ENCODE measurements around the gene JPH3.
A peak's percentile ranks its signal among the peaks of the same experiment; 100 is the strongest.

The JPH3 gene

DNA sequence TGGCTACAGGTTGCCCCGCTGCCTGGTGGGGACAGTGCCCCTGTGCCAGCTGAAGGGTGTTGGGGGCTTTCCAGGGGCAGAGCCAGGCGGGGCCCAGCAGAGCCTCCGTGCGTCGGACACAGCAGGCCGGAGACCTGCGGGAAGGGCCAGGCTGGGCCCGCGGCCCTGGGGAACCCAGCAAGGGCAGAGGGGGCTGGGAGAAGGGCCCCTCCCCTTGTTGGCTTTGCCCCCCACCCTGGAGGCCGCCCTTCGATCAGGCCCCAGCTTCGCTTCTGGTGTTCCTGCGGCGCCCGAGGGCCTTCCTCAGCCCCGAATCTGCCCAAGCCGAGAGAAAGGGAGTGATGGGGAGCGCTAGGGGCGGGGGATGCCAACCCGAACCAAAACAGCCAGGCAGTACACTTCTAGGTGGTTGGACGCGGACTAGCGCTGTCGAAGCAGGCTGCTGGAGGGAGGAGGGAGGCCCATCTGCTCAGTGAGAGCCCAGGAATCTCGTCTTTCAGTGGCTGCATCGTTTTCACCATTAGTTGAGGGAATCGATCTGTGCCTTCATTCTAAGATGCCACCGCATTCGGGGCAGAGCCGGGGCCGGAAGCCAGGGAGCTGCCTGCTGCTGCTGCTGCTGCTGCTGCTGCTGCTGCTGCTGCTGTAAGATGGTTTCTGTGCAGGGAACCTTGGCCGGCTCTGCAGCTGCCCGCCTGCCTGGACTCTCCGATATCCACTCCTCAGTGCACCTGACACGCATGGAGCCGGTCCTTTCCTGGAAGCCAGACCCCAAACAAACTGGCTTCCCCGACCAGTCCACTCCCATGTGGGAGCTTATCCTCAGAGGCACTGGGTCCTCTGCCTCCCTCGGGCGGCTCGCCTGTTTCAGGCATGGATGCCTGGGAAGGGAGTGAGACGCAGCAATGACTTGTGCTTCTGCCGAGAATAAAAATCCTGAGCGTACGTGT is 1.7 kb downstream of the JPH3 start:
- H3K4me1 Mint-ChIP-seq: peaks cover 12% of the 10 kb centered on the region
- no peaks in the 10 kb centered on the region for H3K36me3 Mint-ChIP-seq
- no peak overlapping the region for H3K4me3 Mint-ChIP-seq
- ATAC-seq: no peak
- peaks cover 76% of the 10 kb centered on the region for H3K27me3 Mint-ChIP-seq
- H3K9me3 Mint-ChIP-seq: peaks cover 3% of the 10 kb centered on the region
- H3K27ac Mint-ChIP-seq: no peak overlapping the region

DNA sequence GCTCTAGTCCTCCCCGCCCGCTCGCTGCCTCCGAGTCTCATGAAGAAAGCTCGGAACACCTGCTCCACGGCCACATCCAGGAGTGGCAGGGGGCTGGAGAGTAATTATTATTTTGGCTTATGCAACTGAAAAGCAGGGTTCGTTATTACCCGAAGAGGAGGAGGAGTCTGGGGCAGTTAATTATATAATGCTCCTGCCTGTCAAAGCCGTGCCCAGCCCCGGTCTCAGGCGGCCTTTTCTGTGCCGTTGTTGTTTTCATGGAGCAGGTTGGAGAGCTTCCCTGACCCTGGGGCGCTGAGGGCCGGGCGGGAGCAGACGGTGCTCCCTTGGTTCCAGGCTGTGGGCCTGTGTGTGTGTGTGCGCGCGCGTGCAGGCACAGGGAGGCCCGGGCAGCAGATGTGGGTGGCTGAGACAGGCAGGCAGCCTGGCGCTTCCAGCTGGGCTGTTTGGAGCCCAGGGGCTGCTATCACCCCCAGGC is 2.4 kb downstream of the JPH3 start:
- Mint-ChIP-seq H3K27ac (no peak overlapping the region), H3K4me1 (peaks cover 12% of the 10 kb centered on the region), H3K4me3 (no peak overlapping the region), H3K27me3 (peaks cover 69% of the 10 kb centered on the region), H3K9me3 (no peaks in the 10 kb centered on the region), H3K36me3 (no peaks in the 10 kb centered on the region)
- ATAC-seq: no peak

DNA sequence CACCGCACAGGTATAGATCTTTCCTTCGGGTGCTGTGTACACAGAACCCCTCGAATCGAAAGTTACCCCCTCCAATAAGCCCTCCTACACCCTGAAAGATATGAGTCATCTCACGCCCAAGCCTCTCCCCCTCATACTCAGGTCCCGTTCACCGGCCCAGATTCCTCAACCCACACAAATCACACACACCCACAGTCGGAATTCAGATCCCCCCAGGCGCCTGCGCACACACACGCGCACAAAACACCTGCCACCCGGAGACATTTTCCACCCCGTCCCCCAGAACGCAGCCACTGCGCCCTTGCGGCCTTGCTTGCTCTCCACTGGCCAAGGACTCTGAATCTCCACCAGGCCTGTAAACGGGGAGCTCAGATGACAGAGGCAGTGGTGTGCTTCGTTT is 4.9 kb downstream of the JPH3 start:
- H3K27me3 Mint-ChIP-seq: peaks cover 58% of the 10 kb centered on the region
- H3K36me3 Mint-ChIP-seq: no peaks in the 10 kb centered on the region
- ATAC-seq: no peak
- no peaks in the 10 kb centered on the region for H3K9me3 Mint-ChIP-seq
- H3K4me1 Mint-ChIP-seq: peaks cover 12% of the 10 kb centered on the region
- H3K27ac Mint-ChIP-seq: no peak overlapping the region
- H3K4me3 Mint-ChIP-seq: no peak overlapping the region

DNA sequence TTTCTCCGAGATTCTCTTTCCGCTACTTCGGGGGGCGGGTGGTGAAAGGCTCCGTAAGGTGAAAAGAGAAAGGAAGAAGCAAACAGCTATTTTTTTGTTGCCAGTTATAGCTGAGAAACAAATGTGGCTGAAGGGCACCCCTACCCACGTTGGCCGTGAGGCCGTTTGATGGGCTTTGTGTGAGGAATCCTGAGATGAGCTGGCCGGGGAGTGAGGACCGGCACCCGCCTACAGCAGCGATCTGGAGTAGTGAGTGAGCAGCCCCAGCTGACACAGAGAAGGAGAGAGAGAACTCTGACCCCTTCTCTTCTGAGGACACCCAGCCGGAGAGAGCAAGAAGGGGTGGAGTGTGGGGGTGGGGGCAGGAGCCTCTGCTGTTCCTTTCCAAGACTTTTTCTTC is 5.6 kb downstream of the JPH3 start:
- peaks cover 56% of the 10 kb centered on the region for H3K27me3 Mint-ChIP-seq
- H3K9me3 Mint-ChIP-seq: no peaks in the 10 kb centered on the region
- no peak for ATAC-seq
- H3K4me1 Mint-ChIP-seq: peaks cover 11% of the 10 kb centered on the region
- H3K36me3 Mint-ChIP-seq: no peaks in the 10 kb centered on the region
- no peak overlapping the region for H3K4me3 Mint-ChIP-seq
- no peak overlapping the region for H3K27ac Mint-ChIP-seq

DNA sequence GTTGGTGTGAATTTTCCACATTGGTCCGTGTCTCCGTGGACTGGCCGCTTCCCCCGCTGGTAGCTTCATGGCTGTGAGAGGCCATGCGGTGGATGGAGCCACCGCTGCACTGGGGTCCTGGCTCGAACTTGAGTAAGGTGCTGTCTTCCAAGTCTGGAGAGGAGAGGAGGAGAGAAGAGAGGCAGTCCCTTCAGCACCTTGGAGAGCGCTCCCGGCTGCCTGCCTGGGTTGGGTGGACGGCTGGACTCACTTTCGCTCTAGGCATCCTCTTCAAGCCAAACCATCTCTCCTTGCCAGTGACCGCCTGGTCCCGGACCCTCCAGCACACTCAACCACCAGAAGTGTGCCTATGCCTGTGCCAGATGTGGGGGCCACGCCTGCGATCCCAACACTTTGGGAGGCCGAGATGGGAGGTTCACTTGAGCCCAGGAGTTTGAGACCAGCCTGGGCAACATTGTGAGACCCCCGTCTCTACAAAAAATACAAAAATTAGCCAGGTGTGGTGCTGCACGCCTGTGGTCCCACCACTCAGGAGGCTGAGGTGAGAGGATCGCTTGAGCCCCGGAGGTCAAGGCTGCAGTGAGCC is 6.2 kb downstream of the JPH3 start:
- H3K4me3 Mint-ChIP-seq: no peak overlapping the region
- H3K36me3 Mint-ChIP-seq: no peaks in the 10 kb centered on the region
- H3K9me3 Mint-ChIP-seq: no peaks in the 10 kb centered on the region
- peaks cover 6% of the 10 kb centered on the region for H3K4me1 Mint-ChIP-seq
- H3K27me3 Mint-ChIP-seq: peaks cover 50% of the 10 kb centered on the region
- no peak overlapping the region for H3K27ac Mint-ChIP-seq
- ATAC-seq: no peak

DNA sequence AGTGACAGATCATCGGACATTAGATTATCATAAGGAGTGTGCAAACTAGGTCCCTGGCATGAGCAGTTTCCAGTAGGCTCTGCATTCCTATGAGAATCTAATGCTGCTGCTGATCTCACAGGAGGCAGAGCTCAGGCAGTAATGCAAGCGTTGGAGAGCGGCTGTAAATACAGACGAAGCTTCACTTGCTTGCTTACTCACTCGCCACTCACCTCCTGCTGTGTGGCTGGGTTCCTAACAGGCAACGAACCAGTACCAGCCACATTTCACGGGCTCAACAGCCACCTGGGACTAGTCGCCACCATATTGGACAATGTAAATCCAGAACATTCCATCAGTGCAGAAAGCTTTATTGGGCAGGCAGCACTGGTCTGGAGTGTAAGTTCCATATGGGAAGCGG is 7.7 kb downstream of the JPH3 start:
- Mint-ChIP-seq H3K4me1 (no peaks in the 10 kb centered on the region), H3K36me3 (no peaks in the 10 kb centered on the region), H3K9me3 (no peaks in the 10 kb centered on the region), H3K27ac (no peak overlapping the region), H3K27me3 (peaks cover 37% of the 10 kb centered on the region), H3K4me3 (no peak overlapping the region)
- ATAC-seq: no peak

DNA sequence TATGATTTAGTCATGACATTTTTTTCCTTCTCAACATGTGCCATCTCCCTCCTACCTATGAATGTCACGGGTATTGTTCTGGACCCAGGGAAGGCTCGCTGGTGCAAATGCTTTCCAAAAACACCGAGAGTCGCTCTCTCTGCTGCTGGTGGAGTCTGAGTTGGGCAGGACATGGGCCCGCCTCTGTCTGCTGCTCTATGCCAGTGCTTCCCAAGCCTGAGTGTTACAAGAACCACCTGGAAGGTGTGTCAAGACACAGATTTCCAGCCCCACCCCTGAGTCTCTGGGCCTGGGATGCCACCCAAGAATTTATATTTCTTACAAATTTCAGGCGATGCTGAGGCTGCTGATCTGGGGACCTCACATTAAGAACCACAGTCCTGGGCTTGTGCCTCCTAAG is 9.1 kb downstream of the JPH3 start:
- no peaks in the 10 kb centered on the region for H3K36me3 Mint-ChIP-seq
- no peaks in the 10 kb centered on the region for H3K4me1 Mint-ChIP-seq
- H3K4me3 Mint-ChIP-seq: no peak overlapping the region
- no peaks in the 10 kb centered on the region for H3K9me3 Mint-ChIP-seq
- H3K27me3 Mint-ChIP-seq: peaks cover 35% of the 10 kb centered on the region
- no peak for ATAC-seq
- no peak overlapping the region for H3K27ac Mint-ChIP-seq

DNA sequence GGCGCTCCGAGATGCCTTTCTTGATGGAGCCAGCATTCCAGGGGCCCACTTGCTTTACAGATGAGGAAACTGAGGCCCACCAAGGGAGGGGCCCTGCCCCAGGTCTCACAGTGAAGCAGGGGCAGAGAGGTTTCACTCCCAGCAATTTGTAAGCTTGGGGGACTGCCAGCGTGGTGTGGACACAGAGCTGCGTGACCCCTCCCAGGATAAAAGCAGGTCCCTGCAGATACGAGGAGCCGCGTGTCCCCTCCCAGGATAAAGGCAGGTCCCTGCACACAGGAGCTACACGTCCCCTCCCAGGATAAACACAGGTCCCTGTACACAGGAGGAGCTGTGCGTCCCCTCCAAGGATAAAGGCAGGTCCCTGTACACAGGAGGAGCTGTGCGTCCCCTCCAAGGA is 11.7 kb downstream of the JPH3 start:
- Mint-ChIP-seq H3K4me1 (no peaks in the 10 kb centered on the region), H3K9me3 (no peaks in the 10 kb centered on the region), H3K27me3 (peaks cover 38% of the 10 kb centered on the region), H3K27ac (no peak overlapping the region), H3K36me3 (no peaks in the 10 kb centered on the region), H3K4me3 (no peak overlapping the region)
- ATAC-seq: no peak

DNA sequence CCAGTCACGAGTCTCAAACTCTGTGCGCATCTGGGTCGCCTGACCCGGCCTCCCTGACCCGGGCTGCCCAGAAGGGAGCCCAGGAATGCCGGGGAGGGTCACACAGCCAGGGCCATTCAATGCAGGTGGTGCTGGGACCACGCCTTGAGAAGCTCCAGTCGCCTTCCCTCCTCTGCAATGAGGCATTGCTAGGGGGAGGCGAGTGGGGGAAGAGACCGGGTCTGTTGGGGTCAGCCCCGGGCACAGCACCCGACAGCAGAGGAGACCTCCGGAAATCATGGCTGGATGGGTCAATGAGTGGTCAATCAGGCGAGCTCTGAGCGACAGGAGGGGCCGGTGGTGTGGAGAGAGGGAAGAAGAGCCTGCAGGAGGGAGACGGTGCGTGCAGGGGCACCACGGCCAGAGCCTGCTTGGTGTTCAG is 13.3 kb downstream of the JPH3 start:
- H3K4me3 Mint-ChIP-seq: no peak overlapping the region
- H3K9me3 Mint-ChIP-seq: no peaks in the 10 kb centered on the region
- H3K4me1 Mint-ChIP-seq: no peaks in the 10 kb centered on the region
- H3K27me3 Mint-ChIP-seq: peaks cover 54% of the 10 kb centered on the region
- no peaks in the 10 kb centered on the region for H3K36me3 Mint-ChIP-seq
- H3K27ac Mint-ChIP-seq: no peak overlapping the region
- no peak for ATAC-seq

DNA sequence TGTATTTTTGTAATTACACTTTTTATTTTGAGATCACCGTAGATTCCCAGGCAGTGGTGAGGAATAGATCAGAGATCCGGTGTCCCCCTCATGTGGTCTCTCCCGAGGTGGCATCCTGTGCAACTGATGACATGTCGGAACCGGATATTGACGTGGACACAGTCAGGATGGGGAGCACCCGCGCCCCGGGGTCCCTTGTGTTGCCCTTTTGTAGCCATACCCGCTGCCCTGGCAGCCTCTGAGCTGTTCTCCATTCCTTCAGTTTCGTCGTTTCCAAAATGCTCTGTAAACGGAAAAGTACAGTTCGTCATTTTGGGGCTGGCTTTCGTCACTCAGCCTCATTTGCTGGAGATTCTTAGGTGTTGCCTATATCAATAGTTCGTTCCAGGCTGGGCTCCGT is 14.2 kb downstream of the JPH3 start:
- no peak overlapping the region for H3K27ac Mint-ChIP-seq
- H3K4me3 Mint-ChIP-seq: no peak overlapping the region
- ATAC-seq: no peak
- peaks cover 60% of the 10 kb centered on the region for H3K27me3 Mint-ChIP-seq
- no peaks in the 10 kb centered on the region for H3K9me3 Mint-ChIP-seq
- no peaks in the 10 kb centered on the region for H3K36me3 Mint-ChIP-seq
- H3K4me1 Mint-ChIP-seq: no peaks in the 10 kb centered on the region

DNA sequence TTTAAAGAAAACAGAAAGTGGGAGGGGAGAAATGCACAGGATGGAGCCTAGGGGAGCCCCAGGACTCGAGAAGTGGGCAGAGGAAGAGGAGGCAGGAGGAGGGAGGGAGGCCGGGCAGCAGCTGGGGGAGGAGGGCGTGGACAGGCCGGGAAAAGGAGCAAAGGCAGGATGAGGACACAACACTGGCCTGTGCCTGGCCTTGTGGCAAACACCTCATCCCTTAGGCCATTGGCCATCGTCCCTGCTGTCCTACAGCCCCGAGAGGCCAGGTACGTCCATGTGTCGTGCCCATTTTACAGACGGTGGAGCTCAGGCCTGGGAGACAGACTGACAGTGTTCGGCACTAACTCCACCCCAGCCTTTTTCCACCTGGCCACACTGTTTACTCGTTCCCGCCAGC is 15.9 kb downstream of the JPH3 start:
- no peak for ATAC-seq
- H3K4me1 Mint-ChIP-seq: no peaks in the 10 kb centered on the region
- peaks cover 70% of the 10 kb centered on the region for H3K27me3 Mint-ChIP-seq
- no peaks in the 10 kb centered on the region for H3K9me3 Mint-ChIP-seq
- no peak overlapping the region for H3K4me3 Mint-ChIP-seq
- no peak overlapping the region for H3K27ac Mint-ChIP-seq
- no peaks in the 10 kb centered on the region for H3K36me3 Mint-ChIP-seq

DNA sequence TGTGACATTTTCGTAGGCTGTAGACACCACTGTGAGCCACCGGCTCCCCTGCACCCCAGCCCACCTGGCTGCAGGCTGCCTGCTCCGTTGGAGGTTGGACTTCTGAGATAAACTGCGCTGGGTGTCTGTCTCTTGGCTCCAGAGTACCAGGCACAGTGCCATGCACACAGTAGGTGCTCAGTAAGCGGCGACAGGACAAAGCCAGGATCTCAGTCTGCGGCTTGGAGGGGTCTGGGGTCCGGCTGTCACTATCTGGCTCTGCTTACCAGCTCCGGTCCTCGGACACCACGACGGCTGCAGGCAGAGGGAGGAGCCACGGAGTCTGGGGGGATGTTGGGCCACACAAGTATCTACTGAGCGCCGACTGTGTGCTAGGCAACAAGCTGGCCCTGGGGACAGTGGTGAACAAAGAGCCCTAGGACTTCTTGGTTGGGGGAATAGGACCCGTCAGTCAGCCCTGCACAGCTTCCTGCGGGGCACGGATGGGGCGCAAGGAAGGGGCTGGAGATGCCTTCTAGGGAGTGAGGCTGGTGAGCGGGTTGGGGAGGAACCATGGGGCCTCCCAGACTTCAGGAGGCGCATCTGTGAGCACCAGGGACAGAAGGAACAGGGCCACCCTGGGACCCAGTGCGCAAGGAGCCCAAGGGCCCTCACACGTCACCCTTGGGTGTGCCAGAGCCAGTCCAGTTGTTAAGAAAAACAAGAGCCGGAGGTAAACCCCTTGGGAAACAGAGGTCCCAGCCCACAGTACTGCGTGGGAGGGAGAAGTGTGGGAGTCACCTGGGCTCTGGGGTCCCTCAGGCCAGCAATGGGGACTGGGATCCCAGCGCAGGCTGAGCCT is 17.3 kb downstream of the JPH3 start:
- no peak overlapping the region for H3K4me3 Mint-ChIP-seq
- H3K27ac Mint-ChIP-seq: no peak overlapping the region
- H3K9me3 Mint-ChIP-seq: no peaks in the 10 kb centered on the region
- H3K27me3 Mint-ChIP-seq: peaks cover 78% of the 10 kb centered on the region
- peak; percentile 3 for ATAC-seq
- no peaks in the 10 kb centered on the region for H3K36me3 Mint-ChIP-seq
- no peaks in the 10 kb centered on the region for H3K4me1 Mint-ChIP-seq

DNA sequence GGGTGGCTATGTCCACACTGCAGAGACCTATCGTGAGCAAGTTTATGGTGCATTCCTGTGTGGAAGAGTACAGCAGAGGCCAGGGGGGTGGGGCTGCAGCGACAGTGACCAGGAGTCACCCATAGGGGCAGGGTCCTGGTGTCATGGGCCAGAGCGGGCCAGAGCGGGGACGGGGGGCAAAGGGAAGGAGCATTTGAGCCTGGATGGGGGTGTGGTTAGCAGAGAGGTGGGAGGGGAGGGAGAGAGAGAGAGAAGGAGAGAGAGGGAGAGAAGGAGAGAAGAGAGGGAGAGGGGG is 17.8 kb downstream of the JPH3 start:
- H3K27me3 Mint-ChIP-seq: peaks cover 78% of the 10 kb centered on the region
- no peak overlapping the region for H3K4me3 Mint-ChIP-seq
- no peaks in the 10 kb centered on the region for H3K4me1 Mint-ChIP-seq
- ATAC-seq: peak; percentile 9
- H3K36me3 Mint-ChIP-seq: no peaks in the 10 kb centered on the region
- H3K9me3 Mint-ChIP-seq: no peaks in the 10 kb centered on the region
- no peak overlapping the region for H3K27ac Mint-ChIP-seq

DNA sequence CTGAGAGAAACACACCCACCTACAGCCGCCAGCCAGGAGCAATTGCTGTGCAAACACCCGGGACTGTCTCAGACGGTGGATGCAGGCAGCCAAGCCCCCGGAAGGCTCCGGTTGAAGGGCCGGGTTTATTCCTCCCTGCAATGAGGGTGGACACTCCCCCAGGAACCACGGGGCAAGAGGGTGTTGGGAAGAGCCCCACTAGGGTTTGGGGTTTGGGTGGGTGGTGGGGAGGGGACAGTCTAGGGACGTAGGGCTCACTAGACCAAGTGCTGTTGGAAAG is 19.2 kb downstream of the JPH3 start:
- Mint-ChIP-seq H3K9me3 (no peaks in the 10 kb centered on the region), H3K4me3 (no peak overlapping the region), H3K36me3 (no peaks in the 10 kb centered on the region), H3K4me1 (no peaks in the 10 kb centered on the region), H3K27ac (no peak overlapping the region), H3K27me3 (peaks cover 65% of the 10 kb centered on the region)
- ATAC-seq: no peak

DNA sequence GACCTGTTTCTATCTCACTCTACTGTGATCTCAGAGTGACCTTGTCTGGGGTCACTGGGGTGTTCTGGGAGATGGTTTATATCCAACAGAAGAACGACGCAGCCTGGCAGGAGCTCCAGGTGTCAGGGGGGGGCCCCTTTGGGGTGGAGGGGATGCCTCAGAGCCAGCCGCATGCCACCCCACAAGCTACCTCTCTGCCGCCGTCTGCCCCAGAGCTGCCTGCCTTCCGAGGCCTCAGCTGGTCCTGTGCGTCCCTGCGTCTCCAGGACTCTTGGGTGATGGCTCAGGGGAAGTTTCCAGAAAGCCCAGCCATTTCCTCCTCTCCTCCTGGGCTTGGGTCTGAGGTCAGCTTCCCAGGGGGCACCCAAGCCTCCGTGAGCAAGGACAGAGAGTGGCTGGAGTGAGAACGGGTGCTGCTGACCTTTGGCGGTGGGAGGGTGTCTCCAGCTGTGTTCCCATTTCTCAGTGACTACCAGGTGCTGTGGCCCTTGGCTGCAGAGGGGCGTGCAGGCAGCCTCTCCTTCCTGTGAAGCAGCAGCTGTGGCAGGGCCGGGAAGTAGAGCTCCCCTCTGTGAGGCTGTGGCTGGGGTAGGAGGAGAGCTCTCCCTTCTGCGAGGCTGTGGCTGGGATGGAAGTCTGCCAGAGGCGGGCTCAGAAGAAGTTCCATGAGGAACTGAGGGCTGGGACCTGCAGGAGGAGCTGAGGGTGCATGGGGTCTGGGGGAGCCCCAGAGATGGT is 19.8 kb downstream of the JPH3 start:
- no peak overlapping the region for H3K27ac Mint-ChIP-seq
- peaks cover 60% of the 10 kb centered on the region for H3K27me3 Mint-ChIP-seq
- no peak for ATAC-seq
- H3K4me3 Mint-ChIP-seq: no peak overlapping the region
- no peaks in the 10 kb centered on the region for H3K36me3 Mint-ChIP-seq
- H3K9me3 Mint-ChIP-seq: no peaks in the 10 kb centered on the region
- no peaks in the 10 kb centered on the region for H3K4me1 Mint-ChIP-seq

Measured in stimulated activated memory B cell treated with anti-CD40 and anti-IgM and Interleukin-4, amounts not matched to agents 10 μg/mL and 1 μg/mL and 100 μg/mL, for 72 hours (primary cell).